CD14-positive monocyte (primary cell): ENCODE results near the gene SART1. TPM values are rescaled to one million over a fixed set of nuclear protein-coding genes. Genes with fewer than 3 reads are reported as not detected.

Source experiments
- DNase-seq, 3 donors: peaks; one replicate each; pipeline ENCODE4 v3.0.0-alpha.2; 2011 to 2022
- H2AFZ ChIP-seq: 2 replicates; pipeline ENCODE4 v1.6.0; 2012; ENCODE audit warnings: mild to moderate bottlenecking, low read depth, low read length, inconsistent platforms; ENCODE audit not compliant: insufficient read depth, poor library complexity, severe bottlenecking
- H3K27ac ChIP-seq, 2 donors: 1 replicate in 1 of 2; 2 replicates in 1 of 2; pipeline ENCODE4 v1.5.1; 2012 to 2013; ENCODE audit warnings: low read length in 2 of 2, control low read depth in 1 of 2, inconsistent platforms in 1 of 2, low read depth in 1 of 2, mild to moderate bottlenecking in 1 of 2
- H3K27me3 ChIP-seq, 2 donors: one replicate each; pipeline versions ENCODE4 v1.6.0 to v1.6.1; 2011 to 2013; ENCODE audit warnings: low read length in 2 of 2; ENCODE audit not compliant: control insufficient read depth in 2 of 2, insufficient read depth in 2 of 2
- H3K36me3 ChIP-seq, 2 donors: replicated peaks in 1 of 2; 1 replicate in 1 of 2; 2 replicates in 1 of 2; pipeline versions ENCODE4 v1.5.1 to v1.6.1; 2012 to 2013; ENCODE audit warnings: low read length in 2 of 2, control low read depth in 1 of 2, inconsistent platforms in 1 of 2, mild to moderate bottlenecking in 1 of 2; ENCODE audit not compliant: insufficient read depth in 2 of 2, control insufficient read depth in 1 of 2
- H3K4me1 ChIP-seq, 2 donors: 1 replicate in 1 of 2; 2 replicates in 1 of 2; pipeline versions ENCODE4 v1.5.1 to v1.6.1; 2012 to 2013; ENCODE audit warnings: low read length in 2 of 2, control low read depth in 1 of 2, inconsistent platforms in 1 of 2, mild to moderate bottlenecking in 1 of 2, moderate library complexity in 1 of 2; ENCODE audit not compliant: insufficient read depth in 2 of 2, control insufficient read depth in 1 of 2
- H3K4me2 ChIP-seq: replicated peaks from 2 replicates; pipeline ENCODE3; 2012; ENCODE audit warnings: low read length, moderate library complexity, mild to moderate bottlenecking; ENCODE audit not compliant: poor library complexity, severe bottlenecking; ENCODE audit errors: extremely low read depth
- H3K4me3 ChIP-seq, 3 experiments: fragments of 200-600 bp in 1 of 3; sonication (generic) in 1 of 3; replicated peaks in 1 of 3; 1 replicate in 2 of 3; 2 replicates in 1 of 3; pipeline ENCODE4 v1.5.1; 2011 to 2013; ENCODE audit warnings: low read length in 3 of 3, mild to moderate bottlenecking in 3 of 3, control low read depth in 2 of 3, low read depth in 2 of 3, inconsistent platforms in 1 of 3, moderate library complexity in 1 of 3
- H3K79me2 ChIP-seq: 2 replicates; pipeline ENCODE4 v1.6.0; 2012; ENCODE audit warnings: mild to moderate bottlenecking, control low read depth, inconsistent platforms, low read length, moderate library complexity; ENCODE audit not compliant: insufficient read depth
- H3K9ac ChIP-seq: 2 replicates; pipeline ENCODE4 v1.6.0; 2017; ENCODE audit warnings: low read length, mild to moderate bottlenecking; ENCODE audit not compliant: insufficient read depth, poor library complexity, severe bottlenecking
- H3K9me3 ChIP-seq, 2 donors: replicated peaks in 1 of 2; 1 replicate in 1 of 2; 2 replicates in 1 of 2; pipeline versions ENCODE4 v1.5.1 to v1.6.1; 2012 to 2013; ENCODE audit warnings: low read length in 2 of 2, control low read depth in 1 of 2; ENCODE audit not compliant: control insufficient read depth in 1 of 2, insufficient read depth in 1 of 2
- H4K20me1 ChIP-seq: 2 replicates; pipeline ENCODE4 v1.6.0; 2012; ENCODE audit warnings: mild to moderate bottlenecking, low read length, control low read depth, moderate library complexity; ENCODE audit not compliant: insufficient read depth
- H3K27ac Mint-ChIP-seq, 7 donors: one replicate each; pipeline ENCODE4 v1.8.0; 2020; ENCODE audit warnings: mild to moderate bottlenecking in 7 of 7, mixed read lengths in 7 of 7, moderate library complexity in 6 of 7, inconsistent platforms in 2 of 7
- H3K27me3 Mint-ChIP-seq, 3 donors: one replicate each; pipeline ENCODE4 v1.8.0; 2021 to 2022; ENCODE audit warnings: low read depth in 3 of 3, mild to moderate bottlenecking in 3 of 3, mixed read lengths in 3 of 3, moderate library complexity in 3 of 3, inconsistent platforms in 1 of 3
- H3K36me3 Mint-ChIP-seq, 2 donors: one replicate each; pipeline ENCODE4 v1.8.0; 2020; ENCODE audit warnings: mixed read lengths in 2 of 2, inconsistent platforms in 1 of 2, mild to moderate bottlenecking in 1 of 2
- H3K4me1 Mint-ChIP-seq: one replicate; pipeline ENCODE4 v1.8.0; 2020; ENCODE audit warnings: mild to moderate bottlenecking, mixed read lengths
- H3K4me3 Mint-ChIP-seq, 2 donors: one replicate each; pipeline ENCODE4 v1.8.0; 2020; ENCODE audit warnings: mild to moderate bottlenecking in 2 of 2, mixed read lengths in 2 of 2, moderate library complexity in 1 of 2
- H3K9me3 Mint-ChIP-seq, 7 donors: one replicate each; pipeline ENCODE4 v1.8.0; 2020 to 2022; ENCODE audit warnings: mixed read lengths in 7 of 7, mild to moderate bottlenecking in 6 of 7, moderate library complexity in 6 of 7, inconsistent platforms in 2 of 7
- CTCF ChIP-seq: fragments of 200-600 bp; IDR thresholded peaks from one replicate; pipeline ENCODE4 v1.8.0; 2022; ENCODE audit warnings: antibody characterized with exemption, mild to moderate bottlenecking
- WGBS: methylation state at CpG from one replicate; pipeline ENCODE4 v1.1.5; 2013; ENCODE audit warnings: missing lambda C conversion rate; ENCODE audit not compliant: insufficient coverage; 5-methylcytosine and 5-hydroxymethylcytosine counted together
- intact Hi-C, 2 donors: fragments of 100-400 bp; cut with micrococcal nuclease; formaldehyde crosslinking; loops; one replicate each; pipeline versions ENCODE4 v1.15.0 to v1.15.1; 2023
- polyA plus RNA-seq, 3 donors: library from polyadenylated mRNA; depleted of rRNA in 1 of 3; unstranded in 2 of 3; stranded (reverse) in 1 of 3; fragments of 300-500 nt in 2 of 3; fragments of >200 nt in 1 of 3; fragmentation: Illumina TruSeq in 2 of 3; gene quantifications; 1 replicate in 2 of 3; 2 replicates in 1 of 3; pipeline ENCODE4 v1.2.3, GENCODE V29; 2012 to 2021

The SART1 gene
- polyA plus RNA-seq, 3 donors: 8.9 to 52.8 (median 16.1) TPM

- Mint-ChIP-seq H3K4me3 (no peak overlapping the region), H3K27ac (no peak overlapping the region), H3K27me3 (peaks cover 2 to 4% (median 3%) of the 10 kb centered on the region in 3 donors), H3K36me3 (peaks cover 3 to 4% of the 10 kb centered on the region in 2 donors), H3K9me3 (peaks cover 0 to 2% (median 0%) of the 10 kb centered on the region in 7 donors), H3K4me1 (peaks cover 26% of the 10 kb centered on the region)
- no peaks in the 10 kb centered on the region for H3K36me3 ChIP-seq
- no peak overlapping the region for H2AFZ ChIP-seq
- H3K79me2 ChIP-seq: peaks cover 18% of the 10 kb centered on the region
- no peaks in the 10 kb centered on the region for H4K20me1 ChIP-seq
- no peak for TF ChIP-seq CTCF
- H3K27me3 ChIP-seq: no peaks in the 10 kb centered on the region
- no peak overlapping the region for H3K9ac ChIP-seq
- WGBS: no CpG with 5 or more reads among the region's 4 CpGs
- DNase-seq: no peak
- no peak overlapping the region for H3K27ac ChIP-seq
- no peaks in the 10 kb centered on the region for H3K9me3 ChIP-seq
- intact Hi-C loops: no loop called here
- H3K4me1 ChIP-seq: peaks cover 18 to 31% of the 10 kb centered on the region in 2 donors
- no peak overlapping the region for H3K4me2 ChIP-seq
- H3K4me3 ChIP-seq: no peak overlapping the region
These were observed 3.2 kb upstream of the SART1 start for GRCh38 chr11:65958291-65958690.

- Mint-ChIP-seq H3K27ac (peak overlapping the region in 1 of 7 donors; percentile 57), H3K36me3 (peaks cover 7 to 9% of the 10 kb centered on the region in 2 donors), H3K4me3 (no peak overlapping the region), H3K27me3 (peaks cover 2 to 4% (median 3%) of the 10 kb centered on the region in 3 donors), H3K9me3 (peaks cover 0 to 2% (median 0%) of the 10 kb centered on the region in 7 donors), H3K4me1 (peaks cover 31% of the 10 kb centered on the region)
- no peak overlapping the region for H3K4me2 ChIP-seq
- peaks cover 24% of the 10 kb centered on the region for H3K79me2 ChIP-seq
- no peak for DNase-seq
- intact Hi-C loops: no loop called here
- no peak overlapping the region for H3K27ac ChIP-seq
- H3K4me3 ChIP-seq: no peak overlapping the region
- no peaks in the 10 kb centered on the region for H3K9me3 ChIP-seq
- H2AFZ ChIP-seq: no peak overlapping the region
- peaks cover 18 to 31% of the 10 kb centered on the region in 2 donors for H3K4me1 ChIP-seq
- H4K20me1 ChIP-seq: no peaks in the 10 kb centered on the region
- WGBS: 96% methylated on average over 13 of the region's 17 CpGs
- TF ChIP-seq CTCF: no peak
- no peaks in the 10 kb centered on the region for H3K27me3 ChIP-seq
- peaks cover under 1 to 6% of the 10 kb centered on the region in 2 donors for H3K36me3 ChIP-seq
- no peak overlapping the region for H3K9ac ChIP-seq
These were observed 2.6 kb upstream of the SART1 start for GRCh38 chr11:65958774-65959420.
